HL-60 (cell line): ENCODE measurements around the gene POLE.
A peak's percentile ranks its signal among the peaks of the same experiment; 100 is the strongest.

Experiments used
- DNase-seq, 2 experiments: peaks; one replicate each; pipeline ENCODE4 v3.0.0-alpha.2; 2010 to 2020; ENCODE audit warnings: low read depth in 1 of 2, low spot score in 1 of 2
- H3K27ac ChIP-seq: fragments of 250-450 bp; sonication (Bioruptor Pico); replicated peaks from 2 replicates; pipeline ENCODE4 v1.5.1; 2020; ENCODE audit warnings: mild to moderate bottlenecking, moderate library complexity
- H3K27me3 ChIP-seq: fragments of 250-450 bp; sonication (Bioruptor Pico); 2 replicates; pipeline ENCODE4 v1.5.1; 2021; ENCODE audit warnings: mild to moderate bottlenecking, moderate library complexity; ENCODE audit not compliant: insufficient read depth, poor library complexity, severe bottlenecking
- H3K4me3 ChIP-seq: replicated peaks from 2 replicates; pipeline ENCODE4 v1.5.1; 2011; ENCODE audit warnings: mild to moderate bottlenecking, control low read depth, low read length; ENCODE audit not compliant: insufficient read depth
- CTCF ChIP-seq: IDR thresholded peaks from one replicate; pipeline ENCODE4 v1.5.1; 2011; ENCODE audit warnings: low read length, control low read depth, inconsistent platforms; ENCODE audit not compliant: insufficient read depth
- GABPA ChIP-seq: IDR thresholded peaks from 2 replicates; pipeline ENCODE4 v1.6.1; 2012; ENCODE audit warnings: low read depth
- POLR2AphosphoS5 ChIP-seq: IDR thresholded peaks from 2 replicates; pipeline ENCODE4 v1.6.1; 2012; ENCODE audit warnings: low read depth
- REST ChIP-seq: IDR thresholded peaks from 2 replicates; pipeline ENCODE4 v1.6.1; 2012; ENCODE audit warnings: low read depth; ENCODE audit not compliant: insufficient replicate concordance
- SPI1 ChIP-seq: IDR thresholded peaks from 2 replicates; pipeline ENCODE4 v1.6.1; 2012; ENCODE audit warnings: low read depth, mild to moderate bottlenecking, borderline replicate concordance

Gene POLE

GRCh38 chr12:132660052-132660451 is 27.1 kb downstream of the POLE start:
- H3K27ac ChIP-seq: no peak overlapping the region
- DNase-seq: no peak

GRCh38 chr12:132659146-132659545 is 28.0 kb downstream of the POLE start:
- TF ChIP-seq CTCF (no peak), POLR2AphosphoS5 (no peak), REST (no peak), GABPA (no peak)
- no peak for DNase-seq
- H3K27ac ChIP-seq: no peak overlapping the region
- H3K27me3 ChIP-seq: no peaks in the 10 kb centered on the region
- H3K4me3 ChIP-seq: no peak overlapping the region

More at GRCh38 chr12:132660052-132660451, 27.1 kb downstream of the POLE start:
- Histone ChIP-seq H3K4me3 (no peak overlapping the region), H3K27me3 (no peaks in the 10 kb centered on the region)
- TF ChIP-seq POLR2AphosphoS5 (no peak), CTCF (no peak), REST (no peak), SPI1 (no peak), GABPA (no peak)

- no peak overlapping the region for H3K4me3 ChIP-seq
- no peak for DNase-seq
- no peak for TF ChIP-seq POLR2AphosphoS5
- no peak for TF ChIP-seq GABPA
- no peak for TF ChIP-seq SPI1
- TF ChIP-seq CTCF: no peak
- TF ChIP-seq REST: no peak
- peak overlapping the region; percentile 41 for H3K27ac ChIP-seq
- no peaks in the 10 kb centered on the region for H3K27me3 ChIP-seq
Observed at GRCh38 chr12:132658149-132658894, 28.8 kb downstream of the POLE start.
